GM21825 (cell line): ENCODE measurements around the gene SLC6A1.

Experiments used
- ATAC-seq: cut with Tn5 transposase; IDR thresholded peaks from one replicate; pipeline ENCODE4 v1.9.1; 2021; ENCODE audit warnings: mild to moderate bottlenecking, moderate library complexity; ENCODE audit not compliant: unreplicated experiment

Gene SLC6A1

GRCh38 chr3:10992943-10993728 lies 588 bp downstream of the SLC6A1 start:
- no peak for ATAC-seq

GRCh38 chr3:10993729-10994065 lies 1.1 kb downstream of the SLC6A1 start:
- no peak for ATAC-seq

GRCh38 chr3:10994306-10994705 lies 1.8 kb downstream of the SLC6A1 start:
- ATAC-seq = no peak

GRCh38 chr3:10995871-10996270 lies 3.3 kb downstream of the SLC6A1 start:
- no peak for ATAC-seq

GRCh38 chr3:10996345-10997013 lies 3.9 kb downstream of the SLC6A1 start:
- no peak for ATAC-seq

- no peak for ATAC-seq
Measured at GRCh38 chr3:10997196-10997595, 4.6 kb downstream of the SLC6A1 start.

- ATAC-seq = no peak
Measured at GRCh38 chr3:10998542-10998941, 6.0 kb downstream of the SLC6A1 start.

- ATAC-seq = no peak
Measured at GRCh38 chr3:10999221-11000107, 6.9 kb downstream of the SLC6A1 start.

GRCh38 chr3:11000528-11000927 lies 8.0 kb downstream of the SLC6A1 start:
- ATAC-seq = no peak

GRCh38 chr3:11001020-11001657 lies 8.6 kb downstream of the SLC6A1 start:
- no peak for ATAC-seq

GRCh38 chr3:11001658-11002021 lies 9.1 kb downstream of the SLC6A1 start:
- ATAC-seq = no peak

GRCh38 chr3:11002371-11002807 lies 9.8 kb downstream of the SLC6A1 start:
- no peak for ATAC-seq

- ATAC-seq = no peak
Measured at GRCh38 chr3:11004563-11004962, 12.0 kb downstream of the SLC6A1 start.

GRCh38 chr3:11005686-11006256 lies 13.2 kb downstream of the SLC6A1 start:
- no peak for ATAC-seq

GRCh38 chr3:11006986-11007933 lies 14.7 kb downstream of the SLC6A1 start:
- ATAC-seq = no peak

- ATAC-seq = no peak
Measured at GRCh38 chr3:11009898-11010297, 17.4 kb downstream of the SLC6A1 start.

- no peak for ATAC-seq
Measured at GRCh38 chr3:11010426-11011165, 18.0 kb downstream of the SLC6A1 start.

GRCh38 chr3:11014253-11014652 lies 21.7 kb downstream of the SLC6A1 start:
- ATAC-seq = no peak

- no peak for ATAC-seq
Measured at GRCh38 chr3:11014752-11015151, 22.2 kb downstream of the SLC6A1 start.
